GM21367 (cell line): ENCODE measurements around the gene KBTBD2.
A peak's percentile ranks its signal among the peaks of the same experiment; 100 is the strongest.
"Not testable (repeated sequence)": the region's sequence is repeated elsewhere in the genome, so short reads cannot be mapped to it uniquely, and the experiment has no call there.

Experiments
- ATAC-seq: cut with Tn5 transposase; IDR thresholded peaks from one replicate; pipeline ENCODE4 v1.9.1; 2021; ENCODE audit not compliant: unreplicated experiment

The KBTBD2 gene

GRCh38 chr7:32893722-32894121, 2.2 kb upstream of the KBTBD2 start:
- no peak for ATAC-seq

GRCh38 chr7:32893207-32893524, 1.6 kb upstream of the KBTBD2 start:
- no peak for ATAC-seq

GRCh38 chr7:32892521-32893206, 1.1 kb upstream of the KBTBD2 start:
- no peak for ATAC-seq

- peak; percentile 46 for ATAC-seq
These were observed 400 bp upstream of the KBTBD2 start for GRCh38 chr7:32891800-32892520.

- ATAC-seq = no peak
These were observed 842 bp downstream of the KBTBD2 start for GRCh38 chr7:32890793-32891042.

- peak; percentile 29 for ATAC-seq
These were observed 1.4 kb downstream of the KBTBD2 start for GRCh38 chr7:32890010-32890792.

GRCh38 chr7:32888505-32888904, 3.1 kb downstream of the KBTBD2 start:
- no peak for ATAC-seq

GRCh38 chr7:32887395-32887794, 4.2 kb downstream of the KBTBD2 start:
- no peak for ATAC-seq

- no peak for ATAC-seq
These were observed 10.2 kb downstream of the KBTBD2 start for GRCh38 chr7:32881074-32881982.

GRCh38 chr7:32879460-32879859, 12.1 kb downstream of the KBTBD2 start:
- no peak for ATAC-seq

- not testable (repeated sequence) for ATAC-seq
These were observed 13.5 kb downstream of the KBTBD2 start for GRCh38 chr7:32878023-32878422.

GRCh38 chr7:32872421-32872820, 19.1 kb downstream of the KBTBD2 start:
- no peak for ATAC-seq

GRCh38 chr7:32871624-32872371, 19.8 kb downstream of the KBTBD2 start:
- no peak for ATAC-seq

GRCh38 chr7:32870298-32870697, 21.3 kb downstream of the KBTBD2 start:
- no peak for ATAC-seq

GRCh38 chr7:32869716-32870115, 21.8 kb downstream of the KBTBD2 start:
- no peak for ATAC-seq

GRCh38 chr7:32868116-32868515, 23.4 kb downstream of the KBTBD2 start:
- no peak for ATAC-seq

GRCh38 chr7:32865448-32866030, 26.0 kb downstream of the KBTBD2 start:
- no peak for ATAC-seq

- not testable (repeated sequence) for ATAC-seq
These were observed 27.7 kb downstream of the KBTBD2 start for GRCh38 chr7:32863872-32864271.

- no peak for ATAC-seq
These were observed 31.5 kb downstream of the KBTBD2 start for GRCh38 chr7:32860090-32860489.

GRCh38 chr7:32858648-32859047, 32.9 kb downstream of the KBTBD2 start:
- ATAC-seq = no peak
